T-helper 9 cell (primary cell): Measurements from ENCODE around the gene NR2F2.

ENCODE experiments used
- DNase-seq: peaks from one replicate; pipeline ENCODE4 v3.0.0-alpha.2; 2020

The NR2F2 gene

GRCh38 chr15:96332637-96333121, 2.2 kb downstream of the NR2F2 start:
- DNase-seq, result no peak

DNA sequence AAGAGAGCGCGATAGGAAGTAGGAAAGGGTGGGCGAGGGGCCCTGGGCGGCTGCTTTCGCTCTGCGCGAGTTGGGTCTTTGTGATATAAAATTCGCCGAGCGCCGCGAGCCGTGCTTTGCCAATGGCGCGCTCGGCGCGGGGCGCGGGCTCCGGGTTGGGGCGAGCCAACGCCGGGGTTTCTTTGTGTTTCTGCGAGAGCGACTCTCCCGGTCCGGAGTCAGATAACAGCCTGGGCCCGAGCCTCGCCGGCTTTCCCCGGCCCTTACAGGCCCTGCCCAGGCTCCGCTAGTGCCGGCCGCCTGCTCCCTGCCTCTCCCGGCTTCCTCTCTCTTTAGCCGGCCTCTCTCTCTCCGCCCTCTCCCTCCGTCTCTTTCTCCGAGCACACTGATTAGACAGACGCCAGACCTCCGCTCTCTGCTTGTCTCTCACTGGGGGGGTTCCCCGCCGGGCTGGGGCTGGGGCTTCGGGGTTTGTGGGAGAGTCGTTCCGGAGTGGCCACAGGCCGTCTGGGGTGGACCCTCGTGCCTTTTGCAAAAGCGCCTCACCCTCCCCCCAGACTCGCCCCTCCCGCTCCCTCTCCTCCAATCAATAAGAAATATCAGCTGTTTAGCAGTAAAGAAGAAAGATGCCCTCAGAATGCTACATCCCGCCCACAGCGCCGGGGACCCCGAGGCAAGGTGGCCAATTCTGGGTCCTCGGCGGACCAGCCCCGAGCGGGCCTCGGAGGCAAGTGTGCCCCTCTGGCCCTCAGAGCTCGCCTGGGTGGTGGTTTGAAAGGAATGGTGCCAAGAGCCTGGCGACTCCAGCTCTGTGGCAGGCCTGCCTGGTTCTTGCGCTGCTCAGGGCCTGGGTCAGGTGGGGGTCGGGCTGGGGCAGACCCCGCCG, 2.9 kb downstream of the NR2F2 start:
- DNase-seq, result no peak

GRCh38 chr15:96334017-96334704, 3.7 kb downstream of the NR2F2 start:
- no peak for DNase-seq

DNA sequence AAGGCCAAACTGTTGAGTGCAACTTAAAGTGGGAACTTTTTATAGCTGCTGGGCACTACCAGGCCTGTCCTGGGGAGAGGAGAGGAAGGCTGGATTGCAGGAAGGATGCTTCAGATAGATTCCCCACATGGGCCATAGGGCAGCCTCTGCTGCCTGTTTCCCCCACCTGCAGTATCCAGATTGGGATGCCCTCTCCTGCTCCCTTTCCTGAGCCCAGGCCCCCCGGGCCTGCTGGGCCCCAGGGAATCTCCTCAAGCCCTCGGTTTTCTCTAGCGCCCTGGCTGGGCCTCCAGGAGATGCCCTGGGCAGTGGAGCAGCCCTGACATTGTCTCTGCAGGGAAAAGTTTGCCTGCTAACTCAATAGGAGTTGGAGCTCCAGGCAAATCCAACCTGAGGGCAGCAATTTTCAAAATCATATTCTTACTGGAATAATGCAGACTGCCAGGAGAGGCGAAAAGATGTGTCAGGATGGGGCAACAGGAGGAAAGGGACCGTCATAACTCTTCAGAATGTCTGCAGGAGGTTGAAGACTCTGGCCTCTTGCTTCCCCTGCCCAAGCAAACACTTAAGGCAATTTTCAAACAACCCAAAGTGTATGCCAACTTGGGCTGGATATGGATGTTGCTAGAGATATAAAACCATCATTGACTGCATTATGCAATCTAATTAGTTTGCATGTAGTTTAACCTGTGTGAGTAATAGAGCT, 4.4 kb downstream of the NR2F2 start:
- DNase-seq, result no peak

GRCh38 chr15:96335411-96336024, 5.0 kb downstream of the NR2F2 start:
- no peak for DNase-seq

GRCh38 chr15:96336108-96336595, 5.7 kb downstream of the NR2F2 start:
- DNase-seq, result no peak

GRCh38 chr15:96336596-96337364, 6.3 kb downstream of the NR2F2 start:
- DNase-seq, result no peak

DNA sequence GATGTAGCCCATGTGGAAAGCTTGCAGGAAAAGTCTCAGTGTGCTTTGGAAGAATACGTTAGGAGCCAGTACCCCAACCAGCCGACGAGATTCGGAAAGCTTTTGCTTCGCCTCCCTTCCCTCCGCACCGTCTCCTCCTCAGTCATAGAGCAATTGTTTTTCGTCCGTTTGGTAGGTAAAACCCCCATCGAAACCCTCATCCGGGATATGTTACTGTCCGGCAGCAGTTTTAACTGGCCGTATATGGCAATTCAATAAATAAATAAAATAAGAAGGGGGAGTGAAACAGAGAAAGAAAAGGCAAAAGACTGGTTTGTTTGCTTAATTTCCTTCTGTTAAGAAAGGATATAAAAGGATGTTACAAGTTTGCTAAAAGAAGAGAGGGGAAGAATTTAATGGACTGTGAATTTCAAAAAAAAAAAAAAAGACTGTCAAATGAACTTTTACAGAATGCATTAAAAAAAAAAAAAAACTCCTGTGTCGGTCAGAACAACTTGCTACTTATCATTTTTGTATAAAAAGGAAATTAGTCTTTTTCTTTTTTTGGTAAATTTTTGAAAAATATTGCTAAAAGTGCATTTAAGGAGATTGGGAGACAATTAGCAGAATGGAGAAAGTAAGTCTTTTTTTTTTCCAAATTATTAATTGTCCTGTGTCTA, 7.0 kb downstream of the NR2F2 start:
- no peak for DNase-seq

DNA sequence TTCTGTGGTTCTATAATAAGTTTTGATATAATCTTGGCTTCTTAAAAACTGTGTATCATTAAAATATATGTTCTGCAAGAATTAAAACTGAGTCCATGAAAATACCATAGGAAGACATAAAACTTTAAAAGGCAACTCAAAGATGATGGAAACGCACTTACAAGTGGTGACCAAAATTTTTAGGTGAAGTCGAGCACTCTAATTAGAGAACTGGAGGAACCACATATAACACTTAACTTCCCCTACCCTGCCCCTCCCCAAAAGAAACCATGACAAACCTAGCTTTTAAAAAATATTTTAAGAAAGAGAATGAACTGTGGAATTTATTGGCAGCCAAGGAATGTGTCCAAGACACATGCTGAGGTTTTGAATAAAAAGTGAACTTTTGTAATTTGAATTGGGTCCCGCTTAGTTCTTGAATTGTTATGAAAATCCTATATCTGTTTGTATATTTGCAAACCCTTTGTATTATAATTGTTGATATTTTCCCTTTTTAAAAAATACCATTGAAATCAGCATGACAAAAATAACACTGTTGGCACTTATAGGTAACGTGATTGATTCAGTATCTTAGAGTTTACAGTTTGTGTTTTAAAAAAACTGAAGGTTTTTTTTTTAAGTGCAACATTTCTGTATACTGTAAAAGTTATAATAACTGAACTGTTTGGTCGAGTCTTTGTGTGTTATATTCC, 7.7 kb downstream of the NR2F2 start:
- DNase-seq, result no peak

DNA sequence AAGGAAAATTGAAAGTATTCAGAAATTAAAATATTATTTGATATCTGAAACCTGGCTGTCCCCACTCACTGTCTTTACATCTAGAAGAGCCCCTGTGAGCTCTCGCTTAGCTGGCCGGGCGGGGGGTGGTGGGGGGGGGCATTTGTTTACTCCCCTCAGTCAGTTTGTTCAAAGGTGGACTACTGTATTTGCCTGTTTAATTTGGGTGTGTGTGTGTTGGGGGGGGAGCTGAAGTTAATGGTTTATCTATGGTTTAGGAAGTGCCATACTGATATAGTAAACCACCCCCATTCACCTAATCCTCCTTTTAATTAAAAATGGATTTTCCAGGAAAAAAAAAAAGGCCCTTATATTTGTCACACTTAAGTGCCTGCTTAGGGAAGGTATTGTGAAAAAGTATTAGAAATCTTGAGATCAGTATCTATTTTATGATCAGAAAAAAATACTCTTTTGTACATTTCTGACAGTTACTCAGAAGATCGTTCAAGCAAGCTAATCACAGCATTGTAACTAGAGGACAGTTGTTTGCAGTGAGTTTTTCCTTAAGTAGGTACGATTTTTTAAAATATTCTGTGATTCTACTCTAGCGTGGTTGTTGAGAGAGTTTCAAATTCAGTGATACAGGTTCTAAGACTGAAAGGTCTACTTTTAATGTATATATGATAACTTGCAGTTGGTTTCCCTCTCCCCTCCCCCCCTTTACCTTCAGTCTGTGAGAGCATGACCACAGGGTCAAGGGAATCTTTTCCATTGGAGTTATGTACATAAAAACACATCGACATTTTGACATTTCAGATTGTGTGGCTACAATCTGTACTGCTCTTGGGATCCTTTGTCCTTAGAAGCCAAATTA, 8.5 kb downstream of the NR2F2 start:
- no peak for DNase-seq

DNA sequence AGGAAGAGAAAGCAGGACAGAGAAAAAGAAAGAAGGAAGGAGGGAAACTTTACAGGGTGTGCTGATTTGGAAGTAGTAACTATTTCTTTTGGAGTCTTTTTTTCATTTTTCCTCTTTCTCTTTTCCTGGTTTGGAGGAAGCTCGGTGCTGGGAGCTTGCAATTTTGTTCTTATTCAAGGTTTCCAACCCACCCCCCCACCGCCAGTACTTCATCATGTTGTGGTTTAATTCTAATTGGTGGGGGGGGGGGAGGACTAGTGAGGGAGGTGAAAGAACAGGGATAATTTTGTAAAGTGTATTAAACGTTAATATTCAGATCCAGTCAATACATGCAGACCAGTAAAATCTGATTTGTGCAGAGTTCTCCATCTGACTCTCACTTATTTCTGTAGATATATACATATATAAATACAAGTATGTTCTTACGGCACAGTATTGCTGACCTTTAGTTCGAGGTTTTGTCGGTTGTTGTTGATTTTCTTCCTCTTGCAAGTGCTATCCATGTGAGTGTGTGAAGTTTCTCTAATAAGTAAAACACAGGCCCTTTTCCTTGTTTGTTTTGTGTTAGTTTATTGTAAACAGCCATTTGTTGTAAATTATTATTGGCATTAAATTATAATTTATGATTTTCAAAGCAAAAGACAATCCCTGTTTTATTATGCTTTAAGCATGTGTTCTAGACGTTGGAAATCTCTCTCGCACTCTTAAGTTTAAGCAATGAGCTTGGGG, 9.3 kb downstream of the NR2F2 start:
- DNase-seq, result no peak

GRCh38 chr15:96340348-96340597, 9.8 kb downstream of the NR2F2 start:
- no peak for DNase-seq

GRCh38 chr15:96340598-96341512, 10.4 kb downstream of the NR2F2 start:
- no peak for DNase-seq

- no peak for DNase-seq
Observed at GRCh38 chr15:96341513-96342405, 11.3 kb downstream of the NR2F2 start.

GRCh38 chr15:96342406-96343112, 12.1 kb downstream of the NR2F2 start:
- no peak for DNase-seq
